CD1c-positive myeloid dendritic cell (primary cell): ENCODE measurements around the gene ATM.
"Not testable (repeated sequence)": the region's sequence is repeated elsewhere in the genome, so short reads cannot be mapped to it uniquely, and the experiment has no call there.

Experiments used
- DNase-seq: peaks from one replicate; pipeline ENCODE4 v3.0.0-alpha.2; 2016; ENCODE audit errors: extremely low spot score

ATM gene

GRCh38 chr11:108369064-108369463 is 146.2 kb downstream of the ATM start:
- no peak for DNase-seq

- no peak for DNase-seq
Measured at GRCh38 chr11:108370315-108370714, 147.4 kb downstream of the ATM start.

GRCh38 chr11:108370990-108371389 is 148.1 kb downstream of the ATM start:
- DNase-seq, result no peak

- DNase-seq, result not testable (repeated sequence)
Measured at GRCh38 chr11:108373505-108373904, 150.6 kb downstream of the ATM start.

- no peak for DNase-seq
Measured at GRCh38 chr11:108388576-108388975, 165.7 kb downstream of the ATM start.

- DNase-seq, result no peak
Measured at GRCh38 chr11:108392353-108392752, 169.5 kb downstream of the ATM start.

GRCh38 chr11:108393046-108393445 is 170.2 kb downstream of the ATM start:
- no peak for DNase-seq

- DNase-seq, result no peak
Measured at GRCh38 chr11:108394744-108395284, 171.9 kb downstream of the ATM start.

- not testable (repeated sequence) for DNase-seq
Measured at GRCh38 chr11:108396672-108397071, 173.8 kb downstream of the ATM start.

- no peak for DNase-seq
Measured at GRCh38 chr11:108398439-108398838, 175.6 kb downstream of the ATM start.

GRCh38 chr11:108402241-108402640 is 179.4 kb downstream of the ATM start:
- DNase-seq, result no peak

GRCh38 chr11:108403052-108403451 is 180.2 kb downstream of the ATM start:
- DNase-seq, result no peak

- DNase-seq, result no peak
Measured at GRCh38 chr11:108405706-108406105, 182.8 kb downstream of the ATM start.

- no peak for DNase-seq
Measured at GRCh38 chr11:108414958-108415357, 192.1 kb downstream of the ATM start.

GRCh38 chr11:108417551-108417950 is 194.7 kb downstream of the ATM start:
- DNase-seq, result peak; percentile 3
